ENCODE data around the gene LRRFIP1. TPM values are rescaled to one million over a fixed set of nuclear protein-coding genes. Genes with fewer than 3 reads are reported as not detected.

LRRFIP1 gene
- total RNA-seq, 2 donors from 2014 or later: 66.1 to 73.1 TPM

GRCh38 chr2:237806334-237806733 lies 178.9 kb downstream of the LRRFIP1 start:
- 56% methylated on average over 2 of the region's 2 CpGs for WGBS
- no peak for DNase-seq (ENCODE audit: low spot score)
- intact Hi-C loops (cut with DNase I): no loop called here
- Histone ChIP-seq H3K27me3 (replicated peaks; ENCODE audit: insufficient read depth) (no peaks in the 10 kb centered on the region), H3K36me3 (no peaks in the 10 kb centered on the region), H3K4me3 (no peak overlapping the region), H3K4me1 (replicated peaks) (no peaks in the 10 kb centered on the region), H3K27ac (no peak overlapping the region), H3K9me3 (no peaks in the 10 kb centered on the region)
- TF ChIP-seq POLR2A (IDR thresholded peaks at IDR 0.05) (no peak), CTCF (IDR thresholded peaks at IDR 0.05) (no peak), POLR2AphosphoS5 (IDR thresholded peaks at IDR 0.05) (no peak)

- Histone ChIP-seq H3K36me3 (no peaks in the 10 kb centered on the region), H3K4me3 (no peak overlapping the region), H3K4me1 (replicated peaks) (no peaks in the 10 kb centered on the region), H3K9me3 (no peaks in the 10 kb centered on the region), H3K27ac (no peak overlapping the region), H3K27me3 (replicated peaks; ENCODE audit: insufficient read depth) (no peaks in the 10 kb centered on the region)
- TF ChIP-seq POLR2AphosphoS5 (IDR thresholded peaks at IDR 0.05): no peak
- TF ChIP-seq CTCF (IDR thresholded peaks at IDR 0.05): no peak
- no peak for TF ChIP-seq POLR2A (IDR thresholded peaks at IDR 0.05)
- DNase-seq (ENCODE audit: low spot score): no peak
- 92% methylated on average over 1 of the region's 1 CpG for WGBS
- intact Hi-C loops (cut with DNase I): no loop called here
Observed at GRCh38 chr2:237815637-237816036, 188.2 kb downstream of the LRRFIP1 start.

- H3K9me3 ChIP-seq: no peaks in the 10 kb centered on the region
- H3K27ac ChIP-seq: no peak overlapping the region
- H3K4me1 ChIP-seq (replicated peaks): no peaks in the 10 kb centered on the region
- intact Hi-C loops (cut with DNase I): no loop called here
- no peak for TF ChIP-seq CTCF (IDR thresholded peaks at IDR 0.05)
- no peak for TF ChIP-seq POLR2A (IDR thresholded peaks at IDR 0.05)
- no peak for TF ChIP-seq POLR2AphosphoS5 (IDR thresholded peaks at IDR 0.05)
- DNase-seq (ENCODE audit: low spot score): no peak
- no peaks in the 10 kb centered on the region for H3K27me3 ChIP-seq (replicated peaks; ENCODE audit: insufficient read depth)
- no peaks in the 10 kb centered on the region for H3K36me3 ChIP-seq
- no peak overlapping the region for H3K4me3 ChIP-seq
- 97% methylated on average over 1 of the region's 1 CpG for WGBS
Observed at GRCh38 chr2:237816531-237816930, 189.1 kb downstream of the LRRFIP1 start.

GRCh38 chr2:237818066-237818473 lies 190.7 kb downstream of the LRRFIP1 start:
- Histone ChIP-seq H3K27ac (no peak overlapping the region), H3K4me1 (replicated peaks) (no peaks in the 10 kb centered on the region), H3K9me3 (no peaks in the 10 kb centered on the region), H3K4me3 (no peak overlapping the region), H3K36me3 (no peaks in the 10 kb centered on the region), H3K27me3 (replicated peaks; ENCODE audit: insufficient read depth) (no peaks in the 10 kb centered on the region)
- intact Hi-C loops (cut with DNase I): no loop called here
- no peak for TF ChIP-seq CTCF (IDR thresholded peaks at IDR 0.05)
- WGBS: 29% methylated on average over 5 of the region's 5 CpGs
- no peak for DNase-seq (ENCODE audit: low spot score)

GRCh38 chr2:237819231-237819630 lies 191.8 kb downstream of the LRRFIP1 start:
- Histone ChIP-seq H3K4me1 (replicated peaks) (no peaks in the 10 kb centered on the region), H3K27me3 (replicated peaks; ENCODE audit: insufficient read depth) (no peaks in the 10 kb centered on the region), H3K27ac (no peak overlapping the region), H3K36me3 (no peaks in the 10 kb centered on the region), H3K4me3 (no peak overlapping the region), H3K9me3 (no peaks in the 10 kb centered on the region)
- 80% methylated on average over 2 of the region's 2 CpGs for WGBS
- intact Hi-C loops (cut with DNase I): no loop called here
- TF ChIP-seq POLR2A (IDR thresholded peaks at IDR 0.05) (no peak), CTCF (IDR thresholded peaks at IDR 0.05) (no peak), POLR2AphosphoS5 (IDR thresholded peaks at IDR 0.05) (no peak)
- no peak for DNase-seq (ENCODE audit: low spot score)

Data from prostate gland (tissue), 2 donors.